ENCODE measurements around the gene ISLR. TPM values are rescaled to one million over a fixed set of nuclear protein-coding genes. Genes with fewer than 3 reads are reported as not detected.

ISLR gene
- total RNA-seq, 2 donors from 2014 or later, result 0.29 TPM; not detected in 1

DNA sequence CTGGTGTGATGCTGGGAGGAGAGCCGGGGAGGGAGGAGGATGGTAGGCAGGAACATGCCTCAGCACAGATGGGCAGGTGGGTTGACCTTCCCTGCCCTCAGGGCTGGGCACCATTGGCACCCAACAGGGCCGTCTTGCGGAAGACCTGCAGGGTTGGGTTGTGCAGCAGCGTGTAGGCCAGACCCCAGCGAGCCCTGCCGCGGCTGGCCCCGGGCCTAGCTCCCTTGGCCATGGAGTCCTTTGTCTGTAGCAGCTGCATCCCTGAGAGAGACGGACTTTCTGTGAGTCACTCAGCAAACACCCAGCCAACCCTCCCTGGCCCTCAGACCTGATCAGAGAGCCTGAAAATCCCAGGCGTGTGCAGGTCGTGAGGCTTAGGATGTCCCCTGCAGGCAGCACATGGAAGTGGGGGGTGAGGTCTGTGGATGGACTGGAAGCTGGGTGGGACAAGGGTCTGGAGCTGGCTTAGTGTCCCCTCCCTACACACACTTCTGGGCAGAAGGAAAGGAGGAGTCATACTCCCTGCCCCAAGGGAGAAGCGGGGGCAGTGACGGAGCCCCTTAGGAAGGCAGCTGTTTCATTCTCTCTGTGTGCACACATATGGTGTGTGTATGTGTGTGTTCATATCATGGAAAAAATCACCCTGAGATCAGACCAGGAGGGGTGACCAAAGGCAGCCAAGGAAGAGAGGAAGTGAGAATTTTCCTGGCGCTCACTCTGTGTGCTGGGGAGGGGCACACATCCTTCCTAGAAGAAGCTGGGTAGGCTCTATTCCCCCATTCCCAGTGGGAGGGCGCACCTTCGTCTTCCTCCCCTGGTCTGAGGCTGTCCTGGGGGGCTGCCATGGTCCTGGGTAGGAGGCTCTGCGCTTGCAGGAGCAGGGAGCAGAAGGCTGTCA is 6.7 kb downstream of the ISLR start:
- DNase-seq, result no peak
- Mint-ChIP-seq H3K4me3 (no peak overlapping the region), H3K36me3 (ENCODE audit: low read depth) (no peaks in the 10 kb centered on the region), H3K27me3 (ENCODE audit: insufficient read depth) (no peaks in the 10 kb centered on the region), H3K9me3 (no peaks in the 10 kb centered on the region), H3K4me1 (no peaks in the 10 kb centered on the region), H3K27ac (no peak overlapping the region)
- TF ChIP-seq, protein P1, sequence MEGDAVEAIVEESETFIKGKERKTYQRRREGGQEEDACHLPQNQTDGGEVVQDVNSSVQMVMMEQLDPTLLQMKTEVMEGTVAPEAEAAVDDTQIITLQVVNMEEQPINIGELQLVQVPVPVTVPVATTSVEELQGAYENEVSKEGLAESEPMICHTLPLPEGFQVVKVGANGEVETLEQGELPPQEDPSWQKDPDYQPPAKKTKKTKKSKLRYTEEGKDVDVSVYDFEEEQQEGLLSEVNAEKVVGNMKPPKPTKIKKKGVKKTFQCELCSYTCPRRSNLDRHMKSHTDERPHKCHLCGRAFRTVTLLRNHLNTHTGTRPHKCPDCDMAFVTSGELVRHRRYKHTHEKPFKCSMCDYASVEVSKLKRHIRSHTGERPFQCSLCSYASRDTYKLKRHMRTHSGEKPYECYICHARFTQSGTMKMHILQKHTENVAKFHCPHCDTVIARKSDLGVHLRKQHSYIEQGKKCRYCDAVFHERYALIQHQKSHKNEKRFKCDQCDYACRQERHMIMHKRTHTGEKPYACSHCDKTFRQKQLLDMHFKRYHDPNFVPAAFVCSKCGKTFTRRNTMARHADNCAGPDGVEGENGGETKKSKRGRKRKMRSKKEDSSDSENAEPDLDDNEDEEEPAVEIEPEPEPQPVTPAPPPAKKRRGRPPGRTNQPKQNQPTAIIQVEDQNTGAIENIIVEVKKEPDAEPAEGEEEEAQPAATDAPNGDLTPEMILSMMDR (conservative IDR thresholded peaks at IDR 0.05), result peak; percentile 13
- Histone ChIP-seq H3K4me3 (ENCODE audit: low read length) (no peak overlapping the region), H3K9ac (ENCODE audit: extremely low read depth, low read length, poor library complexity, severe bottlenecking) (no peak overlapping the region), H3K27me3 (ENCODE audit: control insufficient read depth, insufficient read depth, low read length, poor library complexity, severe bottlenecking) (no peaks in the 10 kb centered on the region), H3K9me3 (ENCODE audit: control insufficient read depth, low read length) (no peaks in the 10 kb centered on the region), H3K4me1 (ENCODE audit: control insufficient read depth, insufficient read depth, low read length) (no peaks in the 10 kb centered on the region), H3K27ac (ENCODE audit: low read depth, low read length) (no peak overlapping the region), H3K36me3 (ENCODE audit: control insufficient read depth, insufficient read depth, low read length) (no peaks in the 10 kb centered on the region)
- 96% methylated on average over 13 to 17 of the region's 17 CpGs for WGBS, 2 experiments (ENCODE audit: insufficient coverage in 1 of 2, insufficient read length in 1 of 2)

DNA sequence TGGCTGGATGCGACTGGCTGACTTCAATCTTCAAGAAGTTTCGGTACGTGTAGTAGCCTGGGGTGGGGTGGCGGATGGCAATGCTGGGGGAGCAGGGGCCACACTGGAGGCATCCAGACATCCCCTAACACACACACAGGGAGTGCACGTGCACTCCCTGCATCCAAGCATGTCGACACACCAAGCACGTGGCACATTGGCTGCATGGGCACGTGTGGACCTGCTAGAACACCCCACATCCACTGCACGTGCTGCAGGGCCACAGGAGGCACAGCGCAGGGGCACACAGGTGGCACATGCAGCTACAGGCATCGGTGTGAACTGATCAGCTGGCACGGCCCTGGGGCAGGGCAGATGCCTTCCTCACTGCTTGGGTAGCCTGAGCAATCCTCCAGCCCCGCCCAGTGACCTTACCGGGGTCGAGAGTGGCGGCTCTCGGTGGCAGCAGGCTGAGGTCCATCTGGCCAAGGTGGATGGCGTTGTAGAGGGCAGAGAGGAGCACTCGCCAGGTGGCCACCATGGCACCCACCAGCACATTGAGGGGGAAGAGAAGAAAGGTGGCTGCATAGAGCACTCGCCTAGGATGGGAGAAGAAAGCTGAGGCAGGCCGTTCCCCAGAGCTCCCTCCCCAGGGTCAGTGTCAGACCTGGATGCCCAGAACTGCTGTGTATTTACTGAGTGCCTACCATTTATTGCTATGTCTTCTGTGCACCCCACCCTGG is 7.5 kb downstream of the ISLR start:
- Mint-ChIP-seq H3K4me3 (no peak overlapping the region), H3K36me3 (ENCODE audit: low read depth) (no peaks in the 10 kb centered on the region), H3K4me1 (no peaks in the 10 kb centered on the region), H3K27me3 (ENCODE audit: insufficient read depth) (no peaks in the 10 kb centered on the region), H3K27ac (no peak overlapping the region), H3K9me3 (no peaks in the 10 kb centered on the region)
- Histone ChIP-seq H3K9me3 (ENCODE audit: control insufficient read depth, low read length) (no peaks in the 10 kb centered on the region), H3K27ac (ENCODE audit: low read depth, low read length) (no peak overlapping the region), H3K4me1 (ENCODE audit: control insufficient read depth, insufficient read depth, low read length) (no peaks in the 10 kb centered on the region), H3K27me3 (ENCODE audit: control insufficient read depth, insufficient read depth, low read length, poor library complexity, severe bottlenecking) (no peaks in the 10 kb centered on the region), H3K9ac (ENCODE audit: extremely low read depth, low read length, poor library complexity, severe bottlenecking) (no peak overlapping the region), H3K4me3 (ENCODE audit: low read length) (no peak overlapping the region), H3K36me3 (ENCODE audit: control insufficient read depth, insufficient read depth, low read length) (no peaks in the 10 kb centered on the region)
- 91 to 93% methylated on average over 14 to 21 of the region's 21 CpGs for WGBS, 2 experiments (ENCODE audit: insufficient coverage in 1 of 2, insufficient read length in 1 of 2)
- TF ChIP-seq, protein P1 (conservative IDR thresholded peaks at IDR 0.05), result no peak
- no peak for DNase-seq

GRCh38 chr15:74182131-74182530 is 8.6 kb downstream of the ISLR start:
- H3K4me1 Mint-ChIP-seq, result no peaks in the 10 kb centered on the region
- DNase-seq, result no peak
- Histone ChIP-seq H3K4me3 (ENCODE audit: low read length) (no peak overlapping the region), H3K27ac (ENCODE audit: low read depth, low read length) (no peak overlapping the region), H3K36me3 (ENCODE audit: control insufficient read depth, insufficient read depth, low read length) (no peaks in the 10 kb centered on the region), H3K4me1 (ENCODE audit: control insufficient read depth, insufficient read depth, low read length) (no peaks in the 10 kb centered on the region), H3K9me3 (ENCODE audit: control insufficient read depth, low read length) (no peaks in the 10 kb centered on the region), H3K9ac (ENCODE audit: extremely low read depth, low read length, poor library complexity, severe bottlenecking) (no peak overlapping the region), H3K27me3 (ENCODE audit: control insufficient read depth, insufficient read depth, low read length, poor library complexity, severe bottlenecking) (no peaks in the 10 kb centered on the region)
- H3K27ac Mint-ChIP-seq, result no peak overlapping the region
- H3K9me3 Mint-ChIP-seq, result no peaks in the 10 kb centered on the region
- TF ChIP-seq, protein P1 (conservative IDR thresholded peaks at IDR 0.05), result no peak
- no peak overlapping the region for H3K4me3 Mint-ChIP-seq
- H3K36me3 Mint-ChIP-seq (ENCODE audit: low read depth), result no peaks in the 10 kb centered on the region
- H3K27me3 Mint-ChIP-seq (ENCODE audit: insufficient read depth), result no peaks in the 10 kb centered on the region
- WGBS, 2 experiments (ENCODE audit: insufficient coverage in 1 of 2, insufficient read length in 1 of 2), result 95 to 100% methylated on average over 6 to 8 of the region's 8 CpGs

Measured in endodermal cell (in vitro differentiated cells).